ENCODE results near the gene EBF3.

The EBF3 gene

DNA sequence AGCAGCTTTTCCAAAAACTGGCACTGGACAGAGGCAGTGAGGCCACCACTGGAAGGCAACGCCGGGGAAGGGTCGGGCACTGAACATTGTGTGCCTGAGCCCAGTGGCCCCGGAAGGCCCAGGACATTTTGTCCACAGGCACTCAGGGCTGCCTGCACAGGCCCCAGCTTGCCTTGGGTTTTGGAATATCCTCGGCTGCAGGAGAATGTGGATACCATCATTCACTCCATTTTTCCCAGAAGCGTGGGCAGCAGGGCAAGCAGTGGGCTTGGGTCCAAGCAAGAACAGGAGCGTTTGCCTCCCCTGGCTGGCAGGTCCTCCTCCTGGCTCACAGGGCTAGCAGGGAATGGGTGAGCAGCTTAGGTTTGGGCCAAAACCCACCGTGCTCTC is 147.4 kb downstream of the EBF3 start:
- intact Hi-C loops (cut with DNase I; ENCODE audit: low total_unique reads): no loop called here
- no peak overlapping the region for H3K4me3 ChIP-seq

DNA sequence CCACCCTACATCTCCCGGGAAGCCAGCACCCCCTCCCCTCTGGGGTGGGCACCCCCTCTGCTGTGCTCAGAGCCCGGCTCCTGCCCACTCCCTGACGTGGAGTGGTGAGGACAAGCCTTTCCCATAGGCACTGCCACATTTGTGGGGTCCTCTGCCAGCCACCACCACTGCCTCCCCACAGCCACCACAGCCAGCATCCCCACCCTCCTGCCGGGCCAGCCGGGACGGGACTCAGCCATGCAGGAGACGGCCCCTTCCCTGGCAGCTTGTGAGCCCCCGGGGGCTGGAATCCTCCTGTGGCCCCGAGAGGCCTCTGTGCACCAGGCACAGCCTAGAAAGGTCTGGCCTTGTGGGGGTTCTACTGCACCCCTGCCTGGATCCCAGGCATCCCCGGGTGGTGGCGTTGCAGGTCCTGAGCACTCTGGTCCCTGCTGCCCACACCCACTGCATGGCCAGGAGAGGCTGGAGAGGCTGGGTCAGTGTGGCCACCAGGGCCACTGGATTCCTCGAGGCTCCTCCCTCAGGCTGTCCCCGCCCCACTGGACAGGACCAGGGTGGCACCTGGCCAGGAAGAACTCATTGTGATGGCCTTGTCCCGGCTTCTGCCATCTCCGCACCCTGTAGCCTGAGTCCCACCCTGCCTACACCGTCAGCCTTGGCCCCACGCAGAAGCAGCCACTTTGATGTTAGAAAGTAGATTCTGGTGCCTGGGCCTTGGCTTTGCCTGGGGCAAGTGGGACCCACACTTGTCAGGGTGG is 148.0 kb downstream of the EBF3 start:
- Histone ChIP-seq H3K27ac (no peak overlapping the region), H3K4me3 (no peak overlapping the region), H3K9me3 (peaks cover 0 to 6% (median 0%) of the 10 kb centered on the region in 3 donors), H3K4me1 (no peaks in the 10 kb centered on the region), H3K36me3 (no peaks in the 10 kb centered on the region), H3K27me3 (peaks cover 0 to 10% of the 10 kb centered on the region in 2 donors)
- DNase-seq: no peak
- intact Hi-C loops (cut with DNase I; ENCODE audit: low total_unique reads): no loop called here
- no peak for TF ChIP-seq CTCF (IDR thresholded peaks at IDR 0.05)

More for the DNA sequence above, 147.4 kb downstream of the EBF3 start:
- H3K27ac ChIP-seq: no peak overlapping the region
- peaks cover 0 to 6% of the 10 kb centered on the region in 2 donors for H3K27me3 ChIP-seq
- TF ChIP-seq CTCF (IDR thresholded peaks at IDR 0.05): no peak
- peaks cover 0 to 6% (median 0%) of the 10 kb centered on the region in 3 donors for H3K9me3 ChIP-seq
- DNase-seq: no peak
- H3K4me1 ChIP-seq: no peaks in the 10 kb centered on the region
- H3K36me3 ChIP-seq: no peaks in the 10 kb centered on the region

DNA sequence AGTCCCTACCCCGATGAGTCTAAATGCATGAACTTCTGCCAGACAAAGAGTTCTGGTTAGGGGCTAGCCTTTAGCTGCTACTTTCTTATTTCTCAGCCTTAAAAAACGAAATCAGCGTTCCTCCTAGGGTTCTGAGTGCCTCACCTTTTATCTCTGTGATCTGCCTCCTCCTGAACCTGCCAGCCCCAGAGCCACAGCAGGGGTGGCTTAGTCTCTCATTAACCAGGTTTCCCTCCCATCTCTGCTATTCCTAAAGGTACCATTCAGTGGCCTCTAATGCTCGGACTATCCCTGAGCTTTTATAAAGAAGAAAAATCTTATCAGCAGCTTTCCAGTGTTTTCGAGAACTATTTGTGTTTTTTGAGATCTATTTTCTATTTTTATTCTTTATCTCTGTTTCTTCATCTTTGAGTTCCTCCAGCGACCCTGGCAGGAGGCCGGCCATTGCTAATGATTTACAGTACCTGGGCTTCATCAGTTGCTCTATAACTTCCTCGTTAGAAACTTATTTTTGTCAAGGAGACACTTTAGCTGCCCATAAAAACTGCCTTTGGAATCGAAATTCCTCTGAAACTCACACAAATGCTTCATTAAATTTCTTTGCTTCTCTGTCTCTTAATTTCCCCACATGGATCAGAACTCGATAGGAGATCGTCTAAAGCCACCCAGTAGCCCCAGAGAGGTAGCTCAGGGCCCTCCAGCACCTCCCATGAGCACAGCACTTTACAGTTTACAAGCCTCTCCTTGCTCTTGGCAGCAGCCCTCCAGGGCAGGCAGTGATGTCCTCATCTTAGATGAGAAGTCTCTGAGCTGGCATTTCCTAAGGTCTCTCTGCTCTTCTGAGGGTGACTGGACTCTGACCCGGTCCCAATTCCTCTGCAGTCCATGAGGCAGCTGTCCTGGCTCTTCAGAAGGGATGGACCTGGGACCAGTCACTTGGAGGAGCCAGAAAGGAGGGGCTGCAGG is 149.1 kb downstream of the EBF3 start:
- intact Hi-C loops (cut with DNase I; ENCODE audit: low total_unique reads): no loop called here
- H3K27me3 ChIP-seq: peaks cover 0 to 12% of the 10 kb centered on the region in 2 donors

GRCh38 chr10:129812398-129812797 is 151.7 kb downstream of the EBF3 start:
- peaks cover 0 to 6% (median 0%) of the 10 kb centered on the region in 3 donors for H3K9me3 ChIP-seq
- H3K4me1 ChIP-seq: no peaks in the 10 kb centered on the region
- no peaks in the 10 kb centered on the region for H3K36me3 ChIP-seq
- peaks cover 0 to 12% of the 10 kb centered on the region in 2 donors for H3K27me3 ChIP-seq
- intact Hi-C loops (cut with DNase I; ENCODE audit: low total_unique reads): no loop called here
- no peak for DNase-seq
- TF ChIP-seq CTCF (IDR thresholded peaks at IDR 0.05): no peak
- no peak overlapping the region for H3K27ac ChIP-seq
- H3K4me3 ChIP-seq: no peak overlapping the region

More for the DNA sequence above, 149.1 kb downstream of the EBF3 start:
- no peak for DNase-seq
- Histone ChIP-seq H3K4me3 (no peak overlapping the region), H3K27ac (no peak overlapping the region), H3K4me1 (no peaks in the 10 kb centered on the region), H3K36me3 (no peaks in the 10 kb centered on the region), H3K9me3 (peaks cover 0 to 6% (median 0%) of the 10 kb centered on the region in 3 donors)
- no peak for TF ChIP-seq CTCF (IDR thresholded peaks at IDR 0.05)

GRCh38 chr10:129811208-129811607 is 152.9 kb downstream of the EBF3 start:
- Histone ChIP-seq H3K4me1 (no peaks in the 10 kb centered on the region), H3K27ac (no peak overlapping the region)
- DNase-seq: no peak

More at GRCh38 chr10:129811208-129811607, 152.9 kb downstream of the EBF3 start:
- Histone ChIP-seq H3K9me3 (peaks cover 0 to 13% (median 2%) of the 10 kb centered on the region in 3 donors), H3K27me3 (peaks cover 0 to 12% of the 10 kb centered on the region in 2 donors), H3K36me3 (no peaks in the 10 kb centered on the region), H3K4me3 (no peak overlapping the region)
- intact Hi-C loops (cut with DNase I; ENCODE audit: low total_unique reads): no loop called here
- no peak for TF ChIP-seq CTCF (IDR thresholded peaks at IDR 0.05)

Measured in tibial artery (tissue), 4 donors.